ENCODE measurements around the gene GFI1.

GFI1 gene

DNA sequence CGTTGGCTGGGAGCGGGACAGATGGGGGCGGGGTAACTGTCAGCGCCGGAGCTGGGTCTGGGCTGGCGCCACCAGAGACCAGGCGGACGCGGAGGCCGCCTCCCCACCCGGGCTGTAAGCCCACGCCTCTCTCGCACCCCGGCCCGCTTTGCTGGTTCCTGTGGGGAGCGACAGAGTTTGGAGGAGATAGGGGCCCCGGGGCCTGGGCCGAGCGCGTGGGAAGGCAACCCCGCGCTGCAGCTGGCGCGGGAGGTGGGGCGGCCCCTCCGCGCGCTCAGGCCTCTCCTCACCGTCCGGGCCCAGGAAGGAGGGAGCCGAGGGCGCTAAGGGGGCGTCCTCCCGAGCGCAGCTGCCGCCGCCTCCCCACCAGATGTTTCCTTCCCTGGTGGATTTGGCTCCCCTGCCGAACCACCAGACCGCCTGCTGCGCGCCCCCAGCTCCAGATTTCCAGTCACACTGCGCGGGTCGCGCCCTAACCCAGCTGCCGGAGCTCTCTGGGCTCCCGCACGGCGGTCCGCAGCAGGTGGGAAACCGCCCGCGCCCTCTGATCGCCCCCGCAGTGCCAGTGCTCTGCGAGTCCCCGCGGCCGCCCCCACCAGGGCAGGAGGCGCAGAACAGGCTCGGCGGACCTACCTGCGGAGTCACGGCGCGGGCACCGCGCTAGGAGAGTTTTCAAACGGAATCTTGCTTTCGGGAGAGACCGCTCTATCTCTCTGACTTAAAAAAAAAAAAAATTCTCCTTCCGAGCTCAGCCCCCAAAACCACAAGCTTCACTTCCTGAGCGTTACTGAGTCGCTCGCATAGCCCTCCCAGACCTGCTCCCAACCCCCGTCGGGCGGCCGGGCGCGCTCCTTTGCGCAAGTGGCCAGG lies 1.1 kb downstream of the GFI1 start:
- H3K9ac ChIP-seq (ENCODE audit: low read depth, low read length), result no peak overlapping the region
- no peaks in the 10 kb centered on the region for H3K9me3 ChIP-seq (replicated peaks; ENCODE audit: low read length)
- peaks cover 52% of the 10 kb centered on the region for H3K4me1 ChIP-seq (ENCODE audit: control insufficient read depth, insufficient read depth, low read length)
- H3K27me3 ChIP-seq (ENCODE audit: control insufficient read depth, insufficient read depth, low read length), result peaks cover 86% of the 10 kb centered on the region
- H3K36me3 ChIP-seq (ENCODE audit: insufficient read depth, low read length), result no peaks in the 10 kb centered on the region
- peak overlapping the region; percentile 67 for H3K4me3 ChIP-seq (ENCODE audit: low read length)
- peak overlapping the region; percentile 91 for H3K4me2 ChIP-seq (ENCODE audit: low read length)

DNA sequence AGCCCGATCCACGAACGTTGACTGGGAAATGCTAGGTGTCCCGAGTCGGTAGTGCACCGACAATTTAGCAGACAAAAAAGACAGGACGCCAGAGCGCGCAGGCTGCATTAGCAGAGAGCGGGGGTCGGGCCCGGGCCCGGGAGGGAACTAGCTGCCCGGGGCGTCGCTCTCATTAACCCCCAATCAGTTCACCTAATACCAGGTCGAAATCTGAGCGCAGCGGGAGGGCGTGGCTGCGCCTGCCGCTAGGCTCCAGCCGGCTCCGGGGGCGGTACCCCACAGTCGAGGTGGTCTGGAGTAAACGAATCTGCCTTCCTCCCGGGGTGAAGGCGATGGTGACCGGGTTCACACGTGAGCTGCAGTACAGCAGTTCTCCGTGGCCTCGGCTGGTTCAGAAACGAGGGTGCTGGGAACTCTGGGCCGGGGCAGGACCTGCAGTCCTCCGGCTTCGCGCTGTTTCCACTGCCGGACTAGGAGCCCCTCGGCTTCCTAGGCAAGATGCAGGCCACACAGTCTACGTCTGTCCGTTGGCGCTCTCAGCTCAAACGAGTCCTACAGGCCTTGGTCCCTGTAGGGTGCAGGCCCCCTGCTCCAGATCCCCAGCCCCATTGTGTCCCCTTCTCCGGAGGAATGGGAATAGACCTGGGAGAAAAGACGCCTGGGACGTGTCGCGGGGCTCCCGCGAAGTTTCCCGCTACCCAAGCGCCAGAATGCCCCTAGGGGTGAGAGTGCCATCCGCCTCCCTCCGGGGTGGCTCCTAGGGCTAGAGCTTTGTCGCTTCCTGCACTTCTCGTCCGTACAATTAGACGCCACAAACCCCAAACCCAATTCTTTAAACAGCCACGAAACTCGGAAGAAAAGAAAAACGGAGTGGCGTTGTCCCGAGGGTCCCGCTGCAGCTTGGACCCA lies 2.0 kb downstream of the GFI1 start:
- Histone ChIP-seq H3K27me3 (ENCODE audit: control insufficient read depth, insufficient read depth, low read length) (peaks cover 95% of the 10 kb centered on the region), H3K9me3 (replicated peaks; ENCODE audit: low read length) (no peaks in the 10 kb centered on the region), H3K36me3 (ENCODE audit: insufficient read depth, low read length) (no peaks in the 10 kb centered on the region), H3K4me2 (ENCODE audit: low read length) (peak overlapping the region; percentile 91), H3K4me1 (ENCODE audit: control insufficient read depth, insufficient read depth, low read length) (peaks cover 52% of the 10 kb centered on the region), H3K4me3 (ENCODE audit: low read length) (peak overlapping the region; percentile 67), H3K9ac (ENCODE audit: low read depth, low read length) (no peak overlapping the region)

DNA sequence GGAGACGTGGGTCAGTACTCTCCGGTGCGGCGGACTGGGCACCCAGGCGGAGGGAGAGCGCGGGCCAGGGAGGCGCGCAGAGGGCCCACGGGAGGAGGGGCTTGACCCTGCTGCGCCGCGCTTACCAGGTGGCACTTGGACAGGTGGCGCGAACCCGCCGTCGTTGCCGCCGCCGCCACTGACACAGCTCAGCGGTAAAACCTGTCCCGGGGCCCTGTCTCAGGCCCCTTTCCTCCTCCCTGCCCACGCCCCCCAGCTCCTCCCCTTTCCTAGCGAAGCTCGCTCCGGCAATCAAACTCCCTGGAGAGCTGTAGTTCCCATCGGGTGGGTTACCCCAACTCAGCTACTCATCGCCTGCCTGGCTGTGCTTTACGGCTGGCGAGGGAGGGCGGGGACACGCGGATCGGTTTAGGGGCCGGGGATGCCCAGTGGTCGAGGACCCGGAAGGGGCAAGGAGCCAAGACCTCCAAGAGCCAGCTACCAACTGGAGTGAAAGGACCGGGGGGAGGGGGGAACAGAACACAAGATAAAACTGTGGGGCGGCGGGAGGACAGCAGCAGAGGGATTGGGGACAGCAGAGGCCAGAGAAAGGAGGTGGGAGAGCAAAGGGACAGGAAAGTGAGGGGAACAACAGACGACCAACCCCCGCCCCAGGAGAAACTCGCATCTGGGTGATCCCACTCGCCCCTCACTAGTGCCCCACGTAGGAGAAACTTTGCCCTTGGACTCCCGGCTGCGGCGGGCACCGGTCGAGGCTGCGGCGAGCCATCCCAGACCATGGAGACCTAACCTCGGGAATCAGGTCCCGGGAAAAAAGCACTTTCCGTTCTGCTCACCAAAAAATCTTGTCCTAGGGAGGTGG lies 2.9 kb downstream of the GFI1 start:
- Histone ChIP-seq H3K27me3 (ENCODE audit: control insufficient read depth, insufficient read depth, low read length) (peaks cover 97% of the 10 kb centered on the region), H3K4me1 (ENCODE audit: control insufficient read depth, insufficient read depth, low read length) (peaks cover 52% of the 10 kb centered on the region), H3K36me3 (ENCODE audit: insufficient read depth, low read length) (no peaks in the 10 kb centered on the region), H3K4me3 (ENCODE audit: low read length) (peak overlapping the region; percentile 51), H3K4me2 (ENCODE audit: low read length) (peak overlapping the region; percentile 91), H3K9me3 (replicated peaks; ENCODE audit: low read length) (no peaks in the 10 kb centered on the region), H3K9ac (ENCODE audit: low read depth, low read length) (no peak overlapping the region)

DNA sequence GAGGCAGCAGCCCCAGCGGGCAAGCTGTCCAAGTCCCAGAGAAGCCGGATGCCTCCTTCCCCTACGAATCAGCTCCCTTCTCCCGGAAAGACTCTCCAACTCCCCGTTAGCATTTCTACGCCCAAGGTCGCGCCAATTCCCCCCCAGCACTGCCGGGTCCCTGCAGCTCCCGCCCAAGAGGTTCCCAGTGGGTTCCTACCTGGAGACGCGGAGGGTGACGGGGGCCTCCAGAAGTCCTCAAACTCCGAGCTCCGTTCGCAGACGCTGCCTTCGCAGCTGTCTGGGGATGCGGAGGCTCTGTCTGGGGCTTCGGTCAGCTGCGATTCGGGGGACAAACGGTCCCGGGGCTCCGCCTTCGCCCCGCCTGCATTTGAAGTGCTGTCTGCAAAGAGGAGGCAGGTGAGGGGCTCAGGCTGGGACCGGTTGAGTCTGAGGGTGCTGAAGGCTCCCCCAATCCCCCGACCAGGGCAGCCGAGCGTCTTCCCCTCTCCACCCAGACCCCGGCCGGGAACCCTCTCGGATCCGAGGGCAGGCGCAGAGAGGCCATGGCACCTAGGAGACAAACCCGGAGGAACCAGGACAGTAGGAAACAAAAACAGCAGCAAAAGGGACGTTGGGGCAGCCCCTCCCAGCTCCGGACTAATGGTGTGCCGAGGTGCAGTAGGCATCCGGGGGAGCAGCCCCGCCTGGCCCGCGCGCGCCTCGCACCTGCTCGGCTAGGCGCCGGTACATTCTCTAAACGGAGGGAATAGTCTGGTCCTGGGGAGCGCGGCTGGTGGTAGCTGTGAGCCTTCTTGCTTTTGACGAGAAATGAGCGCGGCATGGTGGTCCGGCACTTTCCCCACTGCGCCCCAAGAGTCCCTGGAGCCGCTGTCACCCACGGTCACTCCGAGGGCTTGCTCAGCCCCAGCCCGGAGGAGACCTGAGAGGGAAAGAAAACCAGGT lies 3.8 kb downstream of the GFI1 start:
- H3K36me3 ChIP-seq (ENCODE audit: insufficient read depth, low read length), result no peaks in the 10 kb centered on the region
- peak overlapping the region; percentile 91 for H3K4me2 ChIP-seq (ENCODE audit: low read length)
- H3K4me3 ChIP-seq (ENCODE audit: low read length), result peak overlapping the region; percentile 61
- no peak overlapping the region for H3K9ac ChIP-seq (ENCODE audit: low read depth, low read length)
- no peaks in the 10 kb centered on the region for H3K9me3 ChIP-seq (replicated peaks; ENCODE audit: low read length)
- peaks cover 52% of the 10 kb centered on the region for H3K4me1 ChIP-seq (ENCODE audit: control insufficient read depth, insufficient read depth, low read length)
- peaks cover 97% of the 10 kb centered on the region for H3K27me3 ChIP-seq (ENCODE audit: control insufficient read depth, insufficient read depth, low read length)

DNA sequence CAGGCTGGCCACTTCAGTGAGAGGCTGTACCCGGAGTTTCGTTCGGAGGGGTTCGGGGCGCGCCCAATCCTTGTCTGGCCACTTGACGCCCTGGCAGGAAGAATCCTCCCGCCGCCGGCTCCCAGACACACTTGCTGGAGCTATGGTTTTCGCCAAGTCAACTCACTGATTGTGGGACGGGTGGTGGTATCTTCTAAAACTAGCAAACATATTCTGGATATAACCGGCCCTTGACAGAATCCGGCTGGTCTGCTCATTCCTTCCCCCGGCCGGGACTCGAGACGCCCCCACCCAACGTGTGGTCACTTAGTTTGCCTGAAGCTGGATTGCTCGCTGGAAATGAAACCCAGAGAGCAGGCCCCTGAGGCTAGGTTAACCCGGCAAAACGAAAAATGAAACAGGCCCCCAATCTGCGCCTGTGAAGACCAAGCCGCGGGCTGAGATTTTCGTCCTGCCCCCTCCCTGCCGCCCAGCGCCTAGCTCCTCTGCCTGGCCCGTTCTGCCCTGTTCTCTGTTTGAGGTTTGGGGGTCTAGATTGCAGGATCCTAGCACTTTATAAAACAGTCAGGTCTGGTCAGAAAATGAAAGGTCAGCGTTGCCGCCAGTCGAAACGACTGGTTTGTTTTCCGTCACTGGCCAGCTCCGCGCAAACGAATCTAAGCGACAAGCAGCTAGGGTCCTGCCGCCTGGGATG lies 4.6 kb downstream of the GFI1 start:
- Histone ChIP-seq H3K36me3 (ENCODE audit: insufficient read depth, low read length) (no peaks in the 10 kb centered on the region), H3K4me1 (ENCODE audit: control insufficient read depth, insufficient read depth, low read length) (peaks cover 52% of the 10 kb centered on the region), H3K4me2 (ENCODE audit: low read length) (peak overlapping the region; percentile 91), H3K4me3 (ENCODE audit: low read length) (peak overlapping the region; percentile 61), H3K9ac (ENCODE audit: low read depth, low read length) (no peak overlapping the region), H3K9me3 (replicated peaks; ENCODE audit: low read length) (no peaks in the 10 kb centered on the region), H3K27me3 (ENCODE audit: control insufficient read depth, insufficient read depth, low read length) (peaks cover 95% of the 10 kb centered on the region)

DNA sequence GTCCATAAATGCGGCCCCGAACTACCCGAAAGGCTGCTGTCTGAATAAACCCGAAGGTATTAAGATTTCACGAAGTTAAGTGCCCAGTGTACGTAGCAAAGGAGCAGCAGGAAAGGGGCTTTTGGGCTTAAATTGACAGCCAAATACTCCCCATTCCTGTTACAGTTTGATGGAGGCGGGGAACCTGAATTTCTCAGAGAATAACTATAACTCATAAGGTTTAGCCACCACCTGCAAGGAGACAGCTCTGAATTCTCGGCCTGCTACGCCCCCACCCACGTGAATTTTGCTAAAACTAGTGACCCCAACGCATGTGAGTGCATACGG lies 5.2 kb downstream of the GFI1 start:
- Histone ChIP-seq H3K9ac (ENCODE audit: low read depth, low read length) (no peak overlapping the region), H3K4me2 (ENCODE audit: low read length) (peak overlapping the region; percentile 91), H3K9me3 (replicated peaks; ENCODE audit: low read length) (no peaks in the 10 kb centered on the region), H3K4me1 (ENCODE audit: control insufficient read depth, insufficient read depth, low read length) (peaks cover 52% of the 10 kb centered on the region), H3K36me3 (ENCODE audit: insufficient read depth, low read length) (no peaks in the 10 kb centered on the region), H3K27me3 (ENCODE audit: control insufficient read depth, insufficient read depth, low read length) (peaks cover 95% of the 10 kb centered on the region), H3K4me3 (ENCODE audit: low read length) (no peak overlapping the region)

DNA sequence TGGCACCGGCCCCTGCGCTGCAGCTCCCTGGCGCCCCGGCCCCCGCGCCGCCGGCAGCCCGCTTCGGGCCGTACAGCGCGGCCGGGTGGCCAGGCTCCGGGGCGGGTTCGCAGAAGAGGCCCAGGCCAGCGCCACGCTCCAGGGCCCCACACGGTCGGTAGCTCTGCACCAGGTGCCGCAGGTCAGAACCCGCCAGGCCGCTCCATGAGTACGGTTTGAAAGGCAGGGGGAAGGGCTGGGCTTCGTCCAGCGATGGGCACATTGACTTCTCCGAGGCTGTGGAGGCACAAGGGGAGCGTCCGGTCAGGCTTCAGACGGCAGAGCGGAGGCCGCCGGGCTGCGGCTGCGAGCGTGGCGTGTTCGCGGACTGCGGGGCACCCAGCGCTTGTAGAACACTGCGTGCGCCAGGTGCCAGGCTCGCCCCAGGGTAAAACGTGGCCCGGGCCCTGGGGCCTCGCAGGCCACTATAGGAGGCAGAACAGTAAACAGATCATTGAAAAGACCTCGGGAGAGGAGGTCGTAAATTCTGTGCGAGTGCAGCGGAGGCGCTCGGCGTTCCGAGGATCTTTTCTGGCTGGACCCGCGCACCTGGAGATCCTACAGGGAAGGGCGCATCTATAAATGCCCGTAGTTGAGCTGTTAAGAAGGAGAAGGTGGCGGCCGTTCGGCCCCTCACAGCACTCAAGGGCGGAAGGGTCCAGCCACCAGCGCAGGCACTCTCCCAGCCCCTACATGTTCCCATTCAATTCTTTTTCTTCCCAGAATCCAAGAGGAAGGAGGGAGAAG lies 5.7 kb downstream of the GFI1 start:
- H3K9me3 ChIP-seq (replicated peaks; ENCODE audit: low read length), result no peaks in the 10 kb centered on the region
- H3K4me2 ChIP-seq (ENCODE audit: low read length), result peak overlapping the region; percentile 56
- H3K9ac ChIP-seq (ENCODE audit: low read depth, low read length), result no peak overlapping the region
- peak overlapping the region; percentile 39 for H3K4me3 ChIP-seq (ENCODE audit: low read length)
- H3K27me3 ChIP-seq (ENCODE audit: control insufficient read depth, insufficient read depth, low read length), result peaks cover 98% of the 10 kb centered on the region
- H3K4me1 ChIP-seq (ENCODE audit: control insufficient read depth, insufficient read depth, low read length), result peaks cover 50% of the 10 kb centered on the region
- no peaks in the 10 kb centered on the region for H3K36me3 ChIP-seq (ENCODE audit: insufficient read depth, low read length)

DNA sequence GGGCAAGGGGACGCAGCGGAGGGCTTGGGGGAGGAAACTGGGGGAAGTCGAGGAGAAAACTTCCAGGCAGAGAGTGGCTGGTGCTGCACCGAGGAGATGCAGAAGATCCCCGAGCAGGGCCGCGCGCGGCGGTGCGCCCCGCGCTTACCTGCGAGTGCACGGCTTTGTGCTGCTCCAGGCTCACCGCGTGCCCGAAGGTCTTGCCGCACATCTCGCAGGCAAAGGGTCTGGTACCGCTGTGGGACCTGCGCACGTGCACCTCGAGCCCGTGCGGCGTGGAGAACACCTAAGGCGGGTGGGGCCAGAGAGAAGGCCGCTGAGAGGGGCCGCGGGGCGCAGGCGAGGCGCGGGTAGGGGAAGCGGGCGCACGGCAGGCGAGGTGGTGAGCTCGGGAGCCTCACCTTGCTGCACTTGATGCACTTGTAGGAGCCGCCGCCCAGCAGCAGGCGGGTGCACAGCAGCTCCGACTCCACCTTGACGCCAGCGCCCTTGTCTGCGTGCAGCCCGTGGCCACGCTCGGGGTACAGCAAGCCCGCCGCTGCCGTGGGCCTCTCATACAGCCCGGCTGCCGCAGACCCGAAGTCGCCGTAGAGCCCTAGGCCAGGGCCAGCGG lies 6.4 kb downstream of the GFI1 start:
- Histone ChIP-seq H3K4me2 (ENCODE audit: low read length) (peak overlapping the region; percentile 56), H3K9me3 (replicated peaks; ENCODE audit: low read length) (no peaks in the 10 kb centered on the region), H3K36me3 (ENCODE audit: insufficient read depth, low read length) (no peaks in the 10 kb centered on the region), H3K4me1 (ENCODE audit: control insufficient read depth, insufficient read depth, low read length) (peaks cover 43% of the 10 kb centered on the region), H3K9ac (ENCODE audit: low read depth, low read length) (no peak overlapping the region), H3K4me3 (ENCODE audit: low read length) (peak overlapping the region; percentile 39), H3K27me3 (ENCODE audit: control insufficient read depth, insufficient read depth, low read length) (peaks cover 97% of the 10 kb centered on the region)

DNA sequence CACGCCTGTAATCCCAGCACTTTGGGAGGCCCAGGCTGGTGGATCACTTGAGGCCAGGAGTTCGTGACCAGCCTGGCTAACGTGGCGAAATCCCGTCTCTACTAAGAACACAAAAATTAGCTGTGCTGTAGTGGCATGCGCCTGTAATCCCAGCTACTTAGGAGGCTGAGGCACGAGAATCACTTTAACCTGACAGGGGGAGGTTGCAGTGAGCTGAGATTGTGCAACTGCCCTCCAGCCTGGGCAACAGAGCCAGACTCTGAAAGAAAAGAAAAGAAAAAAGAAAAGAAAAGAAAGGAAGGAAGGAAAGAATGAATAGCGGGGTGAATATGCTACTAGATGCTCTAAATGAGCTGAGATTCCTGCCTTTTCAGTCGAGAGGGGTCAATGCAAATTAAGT lies 7.1 kb downstream of the GFI1 start:
- H3K36me3 ChIP-seq (ENCODE audit: insufficient read depth, low read length), result no peaks in the 10 kb centered on the region
- no peak overlapping the region for H3K4me3 ChIP-seq (ENCODE audit: low read length)
- no peaks in the 10 kb centered on the region for H3K9me3 ChIP-seq (replicated peaks; ENCODE audit: low read length)
- H3K4me2 ChIP-seq (ENCODE audit: low read length), result no peak overlapping the region
- peaks cover 97% of the 10 kb centered on the region for H3K27me3 ChIP-seq (ENCODE audit: control insufficient read depth, insufficient read depth, low read length)
- no peak overlapping the region for H3K9ac ChIP-seq (ENCODE audit: low read depth, low read length)
- H3K4me1 ChIP-seq (ENCODE audit: control insufficient read depth, insufficient read depth, low read length), result peaks cover 36% of the 10 kb centered on the region
